NCI-H1105 (cell line): ENCODE results near the gene TET1.
"Not testable (repeated sequence)": the region's sequence is repeated elsewhere in the genome, so short reads cannot be mapped to it uniquely, and the experiment has no call there.

Experiments used
- DNase-seq: peaks from one replicate; lab custom pipeline; 2025; lab: John Stamatoyannopoulos, UW

The TET1 gene

GRCh38 chr10:68560186-68560942, at the start of gene TET1:
Gene TET1 (plus strand): TSS chr10:68560337. CDS start chr10:68572339, 12,002 bp downstream.
- peak; percentile 21 for DNase-seq

- DNase-seq, result not testable (repeated sequence)
These were observed 43.9 kb upstream of the TET1 start for GRCh38 chr10:68516216-68516615.

GRCh38 chr10:68516766-68517165, 43.4 kb upstream of the TET1 start:
- DNase-seq, result no peak

GRCh38 chr10:68517188-68517587, 42.9 kb upstream of the TET1 start:
- no peak for DNase-seq

GRCh38 chr10:68518609-68519008, 41.5 kb upstream of the TET1 start:
- not testable (repeated sequence) for DNase-seq

GRCh38 chr10:68525490-68526038, 34.6 kb upstream of the TET1 start:
- not testable (repeated sequence) for DNase-seq

GRCh38 chr10:68526634-68527307, 33.4 kb upstream of the TET1 start:
- DNase-seq, result no peak

- no peak for DNase-seq
These were observed 23.2 kb upstream of the TET1 start for GRCh38 chr10:68536973-68537372.

- DNase-seq, result no peak
These were observed 22.3 kb upstream of the TET1 start for GRCh38 chr10:68537796-68538195.

GRCh38 chr10:68543004-68543918, 16.9 kb upstream of the TET1 start:
- DNase-seq, result no peak

- no peak for DNase-seq
These were observed 9.3 kb upstream of the TET1 start for GRCh38 chr10:68550747-68551411.

- no peak for DNase-seq
These were observed 7.0 kb upstream of the TET1 start for GRCh38 chr10:68553138-68553537.

- DNase-seq, result no peak
These were observed 6.5 kb upstream of the TET1 start for GRCh38 chr10:68553599-68553998.

- no peak for DNase-seq
These were observed 1.7 kb upstream of the TET1 start for GRCh38 chr10:68558478-68558877.

GRCh38 chr10:68559251-68559650, 886 bp upstream of the TET1 start:
- DNase-seq, result no peak

GRCh38 chr10:68559841-68560185, 324 bp upstream of the TET1 start:
- DNase-seq, result no peak

GRCh38 chr10:68560943-68561864, 1.1 kb downstream of the TET1 start:
- peak; percentile 29 for DNase-seq

GRCh38 chr10:68561865-68562649, 1.9 kb downstream of the TET1 start:
- no peak for DNase-seq

GRCh38 chr10:68562661-68563570, 2.8 kb downstream of the TET1 start:
- no peak for DNase-seq
